ENCODE results near the gene MRLN.

GRCh38 chr10:59771162-59771807, 18.0 kb upstream of the MRLN start:
- TF ChIP-seq TAF1 (IDR thresholded peaks at IDR 0.05; ENCODE audit: borderline replicate concordance, low read depth, low read length): no peak
- no peak for TF ChIP-seq CTCF (IDR thresholded peaks at IDR 0.05)
- no peak for TF ChIP-seq TCF12 (IDR thresholded peaks at IDR 0.05)

All from SK-N-SH (cell line).